ENCODE measurements around the gene TRPV5. TPM values are rescaled to one million over a fixed set of nuclear protein-coding genes. Genes with fewer than 3 reads are reported as not detected.

TRPV5 gene
- total RNA-seq, 4 donors from 2014 or later = not detected

DNA sequence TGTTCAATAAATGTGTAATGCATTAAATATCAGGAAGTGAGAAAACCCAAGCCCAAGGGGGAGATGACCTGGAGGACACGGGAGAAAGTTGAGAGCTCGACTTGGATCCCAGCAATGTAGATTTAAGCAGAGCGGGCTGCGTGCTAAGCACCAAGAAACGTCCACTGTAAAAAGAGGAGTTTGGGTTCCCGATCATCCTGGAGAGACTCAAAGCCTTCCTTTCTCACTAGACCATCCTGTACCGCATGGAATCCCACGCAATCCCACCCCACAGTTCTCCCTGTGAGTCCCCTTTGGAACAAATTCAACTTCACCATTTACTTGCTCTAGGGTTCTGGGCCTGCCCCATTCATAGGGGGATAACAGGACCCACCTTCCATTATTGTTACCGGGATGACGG, 50.4 kb downstream of the TRPV5 start:
- no peak for ATAC-seq (ENCODE audit: low FRiP score)
- DNase-seq (ENCODE audit: low spot score) = no peak
- TF ChIP-seq, protein P1, sequence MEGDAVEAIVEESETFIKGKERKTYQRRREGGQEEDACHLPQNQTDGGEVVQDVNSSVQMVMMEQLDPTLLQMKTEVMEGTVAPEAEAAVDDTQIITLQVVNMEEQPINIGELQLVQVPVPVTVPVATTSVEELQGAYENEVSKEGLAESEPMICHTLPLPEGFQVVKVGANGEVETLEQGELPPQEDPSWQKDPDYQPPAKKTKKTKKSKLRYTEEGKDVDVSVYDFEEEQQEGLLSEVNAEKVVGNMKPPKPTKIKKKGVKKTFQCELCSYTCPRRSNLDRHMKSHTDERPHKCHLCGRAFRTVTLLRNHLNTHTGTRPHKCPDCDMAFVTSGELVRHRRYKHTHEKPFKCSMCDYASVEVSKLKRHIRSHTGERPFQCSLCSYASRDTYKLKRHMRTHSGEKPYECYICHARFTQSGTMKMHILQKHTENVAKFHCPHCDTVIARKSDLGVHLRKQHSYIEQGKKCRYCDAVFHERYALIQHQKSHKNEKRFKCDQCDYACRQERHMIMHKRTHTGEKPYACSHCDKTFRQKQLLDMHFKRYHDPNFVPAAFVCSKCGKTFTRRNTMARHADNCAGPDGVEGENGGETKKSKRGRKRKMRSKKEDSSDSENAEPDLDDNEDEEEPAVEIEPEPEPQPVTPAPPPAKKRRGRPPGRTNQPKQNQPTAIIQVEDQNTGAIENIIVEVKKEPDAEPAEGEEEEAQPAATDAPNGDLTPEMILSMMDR (IDR thresholded peaks at IDR 0.05) = no peak

DNA sequence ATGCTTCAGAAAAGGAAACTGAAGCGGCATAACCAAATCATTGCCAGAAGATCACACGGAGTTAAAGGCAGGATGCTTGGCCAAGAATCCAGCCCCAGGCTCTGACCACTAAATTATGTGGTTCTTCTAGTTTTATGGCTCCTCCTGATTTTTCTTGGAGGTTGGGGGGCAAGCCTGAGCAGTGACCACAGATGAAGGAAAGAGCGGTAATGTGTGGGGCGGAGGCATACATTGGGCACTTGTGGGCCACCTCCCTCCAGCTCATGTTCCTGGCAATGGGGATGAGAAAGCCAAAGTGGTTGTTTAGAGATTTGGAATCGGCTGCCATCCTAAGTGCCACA, 51.2 kb downstream of the TRPV5 start:
- TF ChIP-seq, protein P1 (IDR thresholded peaks at IDR 0.05) = no peak
- DNase-seq (ENCODE audit: low spot score) (no peak), ATAC-seq (ENCODE audit: low FRiP score) (no peak)

GRCh38 chr7:142881586-142882337, 51.8 kb downstream of the TRPV5 start:
- ATAC-seq (ENCODE audit: low FRiP score) (no peak), DNase-seq (ENCODE audit: low spot score) (no peak)
- TF ChIP-seq, protein P1 (IDR thresholded peaks at IDR 0.05) = no peak

- DNase-seq (ENCODE audit: low spot score) (no peak), ATAC-seq (ENCODE audit: low FRiP score) (no peak)
- TF ChIP-seq, protein P1 (IDR thresholded peaks at IDR 0.05) = peak in 1 of 3 donors; percentile 61
Measured at GRCh38 chr7:142880876-142881505, 52.6 kb downstream of the TRPV5 start.

DNA sequence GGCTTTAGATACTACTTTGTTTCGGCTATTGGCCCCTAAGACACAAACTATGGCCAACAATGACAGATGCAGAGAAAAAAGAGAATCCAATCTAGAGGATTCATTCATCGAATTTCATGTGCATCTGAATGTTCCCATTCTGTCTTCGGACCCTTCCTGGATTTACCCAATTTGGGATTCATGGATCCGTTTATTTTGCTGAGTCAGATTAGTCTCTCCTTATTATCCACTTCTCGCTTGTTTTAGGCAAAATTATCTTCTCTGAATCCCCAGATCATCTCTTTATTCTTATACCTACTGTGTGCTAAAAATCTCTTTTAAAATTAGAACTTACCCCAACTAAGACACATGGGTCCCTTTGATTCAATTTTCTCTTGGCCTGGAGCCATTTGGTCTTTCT, 54.5 kb downstream of the TRPV5 start:
- TF ChIP-seq, protein P1 (IDR thresholded peaks at IDR 0.05) = no peak
- DNase-seq (ENCODE audit: low spot score) = no peak
- no peak for ATAC-seq (ENCODE audit: low FRiP score)

GRCh38 chr7:142878315-142878714, 55.2 kb downstream of the TRPV5 start:
- TF ChIP-seq, protein P1 (IDR thresholded peaks at IDR 0.05) = no peak
- DNase-seq (ENCODE audit: low spot score) = no peak
- no peak for ATAC-seq (ENCODE audit: low FRiP score)
